GM21786 (cell line): ENCODE measurements around the gene MIS18BP1.
"Not testable (repeated sequence)": the region's sequence is repeated elsewhere in the genome, so short reads cannot be mapped to it uniquely, and the experiment has no call there.

Experiments used
- ATAC-seq: cut with Tn5 transposase; IDR thresholded peaks from one replicate; pipeline ENCODE4 v1.9.1; 2021; ENCODE audit not compliant: unreplicated experiment

MIS18BP1 gene

DNA sequence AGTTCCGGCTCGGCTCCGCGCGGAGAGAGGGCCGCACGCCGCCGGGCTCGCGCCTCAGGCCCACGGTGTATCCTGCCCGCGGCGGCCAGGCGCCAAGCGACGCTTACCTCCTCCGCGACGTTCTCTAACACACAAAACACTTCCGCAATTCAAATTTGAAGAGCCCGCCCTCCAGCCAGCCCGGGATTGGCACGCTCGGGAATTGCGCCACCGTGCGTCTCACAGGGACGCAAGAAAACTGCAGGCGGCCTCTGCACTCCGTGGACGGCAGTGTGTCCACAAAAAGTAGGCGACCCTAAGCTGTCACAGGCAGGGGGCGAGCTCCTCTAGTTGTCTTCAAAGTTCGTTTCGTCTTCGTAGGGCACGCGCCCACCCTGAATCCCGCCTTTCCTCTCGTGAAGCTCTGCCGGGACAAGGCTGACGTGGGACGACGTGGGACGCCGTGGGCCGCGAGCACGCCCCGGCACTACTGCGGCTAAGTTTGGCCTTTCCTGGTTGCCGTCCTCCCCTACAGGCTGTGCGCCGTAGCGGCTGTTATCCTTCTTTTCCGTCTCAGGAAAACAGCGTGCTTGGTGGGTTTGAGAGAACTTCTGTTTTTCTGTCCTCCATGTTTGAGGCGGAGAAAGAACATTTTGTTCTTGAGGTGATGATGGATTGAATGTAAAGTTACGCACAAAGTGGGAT lies at the start of gene MIS18BP1:
Gene MIS18BP1 (minus strand): TSS at position 133 of the 684 bp plus-strand sequence. CDS start 5,916 bp downstream, outside the sequence.
- peak; percentile 78 for ATAC-seq

DNA sequence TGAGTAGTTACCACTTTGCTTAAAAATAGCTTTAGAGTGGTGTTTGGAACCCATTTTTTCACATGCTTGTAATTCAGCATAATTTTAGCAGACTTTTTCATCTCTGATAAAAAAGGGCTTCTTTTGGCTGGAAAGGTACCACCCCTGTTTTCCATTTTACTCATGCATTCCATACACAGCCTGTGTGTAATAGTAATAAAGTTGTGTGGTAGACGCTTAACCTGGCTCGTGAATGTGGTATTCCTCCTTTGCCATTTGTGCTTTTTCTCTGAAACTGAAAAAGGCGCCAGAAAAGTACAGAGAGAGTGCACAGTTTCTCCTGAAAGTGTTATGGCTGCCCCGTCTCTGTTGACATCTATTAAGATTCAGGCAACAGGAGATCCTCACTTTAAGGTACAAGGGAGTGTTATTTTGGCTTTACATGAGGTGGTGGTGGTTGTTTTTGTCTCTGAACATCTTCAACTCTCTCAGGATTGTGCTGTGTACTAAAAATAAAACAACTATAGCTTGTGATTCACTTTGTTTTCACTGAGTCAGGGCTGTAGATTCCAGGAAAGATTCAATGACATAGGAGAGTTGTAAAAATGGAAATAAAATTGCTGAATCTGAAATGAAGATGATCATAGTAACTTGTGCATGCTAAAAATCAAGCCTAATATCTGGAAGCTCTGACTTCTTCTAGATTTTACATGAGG lies 45.6 kb upstream of the MIS18BP1 start:
- ATAC-seq = no peak

DNA sequence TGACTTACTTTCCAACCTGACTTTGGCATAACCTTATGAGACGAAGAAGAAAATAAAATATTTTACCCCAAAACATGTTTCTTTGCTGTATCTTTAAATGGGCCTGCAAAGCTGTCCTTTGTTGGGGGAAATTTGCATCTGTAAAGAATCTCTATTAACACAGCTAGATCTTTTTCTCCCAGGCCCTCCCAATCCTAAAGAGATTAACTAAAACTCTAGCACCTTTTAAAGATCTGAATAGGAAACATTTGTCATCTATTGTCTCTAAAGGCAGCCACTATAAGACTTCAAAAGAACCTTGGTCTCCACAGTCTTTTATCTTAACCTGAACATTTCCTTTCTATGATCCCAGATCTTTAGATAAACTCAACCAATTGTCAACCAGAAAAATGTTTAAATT lies 41.8 kb upstream of the MIS18BP1 start:
- ATAC-seq = not testable (repeated sequence)

DNA sequence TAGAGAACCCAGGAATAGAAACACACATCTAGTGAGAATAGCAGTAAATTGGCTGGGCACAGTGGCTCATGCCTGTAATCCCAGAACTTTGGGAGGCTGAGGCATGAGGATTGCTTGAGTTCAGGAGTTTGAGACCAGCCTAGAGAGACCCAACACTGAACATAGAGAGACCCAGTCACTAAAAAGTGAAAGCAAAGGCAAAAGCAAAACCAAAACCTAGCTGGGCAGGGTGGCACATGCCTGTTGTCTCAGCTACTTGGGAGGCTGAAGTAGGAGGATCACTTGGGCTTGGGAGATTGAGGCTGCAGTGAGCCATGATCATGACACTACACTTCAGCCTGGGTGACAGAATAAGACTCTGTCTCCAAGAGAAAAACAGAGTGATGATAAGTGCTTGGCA lies 37.5 kb upstream of the MIS18BP1 start:
- ATAC-seq = peak; percentile 69

DNA sequence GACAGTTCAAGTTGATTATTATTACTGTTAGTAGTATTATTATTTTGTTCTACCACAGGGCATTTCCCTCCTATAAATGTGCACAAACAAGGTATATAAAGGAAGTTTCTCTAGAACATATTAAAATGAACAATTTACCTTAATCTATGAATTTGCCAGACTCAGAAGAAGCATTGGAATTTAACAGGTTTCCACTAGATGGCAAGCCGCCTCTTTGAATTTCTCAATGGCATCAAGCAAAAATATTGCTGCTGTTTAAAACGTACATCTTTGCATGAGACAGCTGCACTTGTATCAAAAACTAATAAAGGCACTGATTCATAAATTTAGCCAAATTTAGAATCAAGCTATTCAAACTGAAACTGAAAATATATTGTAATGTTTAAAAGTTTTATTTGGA lies 34.6 kb upstream of the MIS18BP1 start:
- ATAC-seq = no peak

DNA sequence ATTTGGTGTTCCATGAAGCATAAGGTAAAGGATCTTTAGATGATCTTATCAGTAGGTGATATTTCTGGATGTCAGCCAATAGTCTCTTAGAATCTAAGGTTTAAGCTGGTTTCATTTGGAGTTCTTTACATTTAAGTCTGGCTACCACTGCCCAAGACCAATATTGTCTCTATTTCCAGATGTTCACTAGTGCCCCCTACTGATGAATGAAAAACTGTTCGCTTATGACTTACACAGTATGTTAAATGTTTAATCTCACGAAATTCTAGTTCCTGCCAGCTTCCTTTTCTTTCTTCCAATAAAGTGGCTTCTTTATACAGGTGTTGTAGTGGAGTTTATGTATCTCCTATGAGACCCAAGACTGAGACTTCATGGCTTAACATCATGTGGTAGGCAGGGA lies 31.8 kb upstream of the MIS18BP1 start:
- ATAC-seq = no peak

DNA sequence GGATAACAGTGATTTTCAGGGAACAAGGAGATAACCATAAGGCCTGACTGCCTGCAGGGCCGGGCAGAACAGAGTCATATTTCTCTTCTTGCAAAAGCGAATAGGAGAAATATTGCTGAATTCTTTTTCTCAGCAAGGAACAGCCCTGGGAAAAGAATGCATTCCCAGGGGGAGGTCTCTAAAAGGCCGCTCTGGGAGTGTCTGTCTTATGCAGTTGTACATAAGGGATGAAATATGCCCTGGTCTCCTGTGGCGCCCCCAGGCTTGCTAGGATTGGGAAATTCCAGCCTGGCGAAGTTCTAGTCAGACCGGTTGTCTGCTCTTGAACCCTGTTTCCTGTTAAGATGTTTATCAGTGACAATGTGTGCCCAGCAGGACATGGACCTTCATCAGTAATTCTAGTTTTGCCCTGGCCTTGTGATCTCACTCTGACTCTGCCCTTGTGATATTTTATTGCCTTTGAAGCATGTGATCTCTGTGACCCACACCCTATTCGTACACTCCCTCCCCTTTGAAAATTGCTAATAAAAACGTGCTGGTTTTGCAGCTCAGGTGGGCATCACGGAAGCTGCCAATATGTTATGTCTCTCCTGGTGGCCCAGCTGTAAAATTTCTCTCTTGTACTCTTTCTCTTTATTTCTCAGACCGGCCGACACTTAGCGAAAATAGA lies 28.9 kb upstream of the MIS18BP1 start:
- not testable (repeated sequence) for ATAC-seq

DNA sequence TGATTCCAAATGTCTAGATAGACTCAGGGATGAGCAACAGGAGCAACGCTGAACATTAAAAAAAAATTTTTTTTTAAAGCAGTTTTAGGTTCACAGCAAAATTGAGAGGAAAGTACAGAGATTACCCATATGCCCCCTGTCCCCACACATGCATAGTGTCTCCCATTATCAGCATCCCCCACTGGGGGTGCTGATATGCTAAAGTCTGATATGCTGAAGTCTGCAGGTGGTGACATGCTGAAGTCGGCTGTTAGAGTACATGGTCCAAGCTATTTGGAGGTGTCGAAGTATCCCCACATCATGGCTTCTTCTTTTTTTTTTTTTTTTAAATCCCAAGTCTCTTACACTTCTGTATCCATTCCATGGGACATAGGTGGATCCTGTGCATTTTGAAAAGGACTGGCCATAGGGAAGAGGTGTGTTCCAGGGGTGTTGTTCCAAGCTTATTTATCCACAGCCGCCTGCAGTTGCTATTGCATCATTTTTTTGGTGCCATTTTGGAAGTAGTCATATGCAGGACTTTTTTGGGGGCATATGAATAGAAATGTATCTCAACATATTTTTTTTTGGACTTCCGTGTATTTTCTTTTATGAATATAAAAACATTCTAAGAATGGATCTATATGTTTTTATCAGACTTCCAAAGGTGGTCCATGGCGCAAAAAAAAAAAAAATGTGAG lies 19.0 kb upstream of the MIS18BP1 start:
- ATAC-seq = no peak

DNA sequence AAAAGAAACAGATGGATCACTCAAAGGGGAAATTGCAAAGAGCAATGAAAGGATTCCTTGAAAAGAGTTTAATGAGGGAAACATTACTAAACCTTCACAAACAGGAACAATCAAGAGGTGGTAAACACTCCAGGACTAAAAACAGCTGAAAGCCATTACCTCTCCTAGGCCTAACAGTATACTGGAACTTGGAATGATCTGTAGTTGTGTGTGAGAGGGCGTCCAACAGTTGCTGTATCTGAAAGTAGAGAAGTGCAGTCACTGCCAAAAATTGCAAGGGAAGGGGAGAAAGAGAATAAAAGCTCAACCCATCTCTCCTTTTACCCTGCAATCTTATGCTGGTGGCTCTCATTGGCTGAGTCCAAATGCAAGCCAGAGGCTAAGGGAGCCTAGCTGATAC lies 17.0 kb upstream of the MIS18BP1 start:
- no peak for ATAC-seq

DNA sequence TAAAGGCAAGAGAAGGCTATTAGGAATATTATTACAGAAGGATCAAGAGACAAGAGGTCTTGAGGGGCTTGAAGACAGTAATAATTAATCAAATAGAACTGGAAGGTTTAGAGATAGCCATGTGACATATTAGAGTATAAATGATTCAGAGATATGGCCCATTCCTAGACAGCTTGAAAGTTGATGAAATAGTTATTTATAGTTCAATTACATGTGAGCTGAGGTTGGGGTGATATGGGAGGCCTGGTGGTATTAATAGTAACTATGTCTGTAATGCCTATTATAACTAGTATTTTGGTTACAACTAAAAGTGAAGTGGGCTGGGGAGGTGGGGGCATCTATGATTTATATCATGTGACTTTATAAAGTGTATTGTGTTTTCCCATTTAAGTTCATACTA lies 14.1 kb upstream of the MIS18BP1 start:
- ATAC-seq = no peak

DNA sequence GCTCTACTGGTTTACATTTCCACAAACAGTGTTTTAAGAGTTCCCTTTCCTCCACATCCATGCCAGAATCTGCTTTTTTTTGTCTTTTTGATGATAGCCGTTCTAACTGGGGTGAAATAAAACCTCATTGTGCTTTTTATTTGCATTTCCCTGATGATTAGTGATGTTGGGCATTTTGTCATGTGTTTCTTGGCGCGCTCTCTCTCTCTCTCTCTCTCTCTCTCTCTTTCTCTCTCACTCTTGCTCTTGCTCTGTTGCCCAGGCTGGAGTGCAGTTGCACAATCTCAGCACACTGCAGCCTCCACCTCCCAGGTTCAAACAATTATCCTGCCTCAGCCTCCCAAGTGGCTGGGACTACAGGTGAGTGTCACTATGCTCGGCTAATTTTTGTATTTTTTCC lies 9.6 kb upstream of the MIS18BP1 start:
- ATAC-seq = no peak

DNA sequence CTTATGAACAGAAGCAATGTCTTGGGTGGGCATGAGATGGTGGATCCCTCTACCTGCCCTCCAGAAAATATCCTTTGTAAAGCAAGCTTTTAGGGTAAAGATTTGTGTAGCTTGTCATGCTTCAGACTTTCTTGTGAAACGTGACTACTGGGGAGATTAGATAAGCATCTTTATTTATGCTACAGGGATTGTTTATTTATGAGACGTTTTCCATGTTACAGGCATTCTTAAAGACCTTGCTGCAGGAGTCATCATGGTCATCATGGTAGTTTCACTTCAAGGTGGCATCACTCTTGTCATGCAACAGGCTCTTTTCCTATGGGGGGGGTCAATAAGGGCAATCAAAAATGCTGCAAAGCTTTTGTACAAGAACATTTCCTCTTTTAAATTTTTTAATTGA lies 8.2 kb upstream of the MIS18BP1 start:
- ATAC-seq = no peak

DNA sequence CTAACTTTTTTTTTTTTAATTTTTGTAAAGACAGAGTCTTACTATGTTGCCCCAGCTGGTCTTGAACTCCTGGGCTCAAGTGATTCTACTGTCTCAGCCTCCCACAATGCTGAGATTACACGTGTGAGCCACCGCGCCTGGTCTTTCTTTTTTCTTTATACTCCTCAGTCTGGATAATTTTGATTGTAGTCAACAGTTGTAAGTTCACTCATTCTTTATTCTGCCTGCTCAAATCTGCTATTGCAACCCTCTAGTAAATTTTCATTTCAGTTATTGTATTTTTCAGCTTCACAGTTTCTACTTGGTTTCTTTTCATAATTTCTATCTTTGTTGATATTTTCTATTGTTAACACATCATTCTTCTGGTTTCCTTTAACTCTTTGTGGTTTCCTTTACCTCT lies 5.8 kb upstream of the MIS18BP1 start:
- no peak for ATAC-seq

DNA sequence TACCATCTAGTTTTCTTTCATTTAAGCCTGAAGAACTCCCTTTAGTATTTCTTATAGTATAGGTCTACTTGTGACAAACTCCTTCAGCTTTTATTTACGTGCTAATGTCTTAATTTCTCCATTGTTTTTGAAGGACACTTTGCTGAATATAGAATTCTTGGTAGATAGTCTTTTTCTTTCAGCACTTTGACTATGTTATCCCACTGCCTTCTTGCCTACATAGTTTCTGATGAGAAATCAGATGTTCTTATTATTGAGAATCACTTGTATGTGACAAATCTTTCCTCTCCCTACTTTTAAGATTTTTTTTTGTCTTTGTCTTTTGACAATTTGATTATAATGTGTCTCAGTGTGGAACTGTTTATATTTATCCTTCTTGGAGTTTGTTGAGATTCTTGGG lies 5.1 kb upstream of the MIS18BP1 start:
- no peak for ATAC-seq

DNA sequence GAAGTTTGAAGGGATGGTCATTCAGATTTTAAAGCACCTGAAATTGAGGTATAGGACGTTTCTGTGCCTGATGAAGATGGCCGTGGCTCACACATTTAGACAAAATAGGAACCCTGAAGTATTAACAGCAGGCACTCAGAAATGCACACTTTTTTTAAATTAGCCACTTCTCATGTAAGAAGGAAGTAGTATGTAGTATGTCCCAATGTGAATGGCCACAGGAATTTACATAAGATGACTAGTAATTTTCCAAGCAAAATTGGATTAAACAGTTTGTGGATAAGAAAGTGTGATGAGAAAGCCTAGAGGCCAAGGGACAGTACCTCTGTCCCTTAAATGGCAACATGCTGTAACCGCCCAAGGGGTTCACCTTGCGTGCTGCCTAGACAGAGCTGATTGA lies 1.8 kb upstream of the MIS18BP1 start:
- ATAC-seq = no peak

DNA sequence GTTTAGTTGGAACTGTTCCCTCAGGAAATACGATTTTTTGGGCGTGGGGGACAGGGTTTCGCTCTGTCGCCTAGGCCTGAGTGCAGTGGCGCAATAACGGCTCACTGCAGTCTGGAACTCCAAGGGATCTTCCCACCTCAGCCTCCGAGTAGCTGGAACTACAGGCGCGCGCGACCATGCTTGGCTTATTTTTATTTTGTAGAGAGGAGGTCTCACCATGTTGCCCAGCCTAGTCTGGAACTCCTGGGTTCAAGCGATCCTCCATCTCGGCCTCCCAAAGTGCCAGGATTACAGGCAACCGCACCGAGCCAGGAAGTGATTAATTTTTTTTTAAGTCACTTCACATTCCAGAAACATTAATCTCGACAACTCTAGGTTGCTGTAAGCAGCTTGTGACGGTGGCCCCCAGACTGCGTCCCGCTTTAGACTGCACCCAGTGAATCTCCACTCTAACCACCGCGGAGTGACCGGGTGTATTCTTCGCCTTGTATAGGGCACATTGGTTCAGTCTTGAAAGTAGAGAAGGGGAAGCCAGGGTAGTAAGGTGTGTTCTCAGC lies 830 bp upstream of the MIS18BP1 start:
- no peak for ATAC-seq

DNA sequence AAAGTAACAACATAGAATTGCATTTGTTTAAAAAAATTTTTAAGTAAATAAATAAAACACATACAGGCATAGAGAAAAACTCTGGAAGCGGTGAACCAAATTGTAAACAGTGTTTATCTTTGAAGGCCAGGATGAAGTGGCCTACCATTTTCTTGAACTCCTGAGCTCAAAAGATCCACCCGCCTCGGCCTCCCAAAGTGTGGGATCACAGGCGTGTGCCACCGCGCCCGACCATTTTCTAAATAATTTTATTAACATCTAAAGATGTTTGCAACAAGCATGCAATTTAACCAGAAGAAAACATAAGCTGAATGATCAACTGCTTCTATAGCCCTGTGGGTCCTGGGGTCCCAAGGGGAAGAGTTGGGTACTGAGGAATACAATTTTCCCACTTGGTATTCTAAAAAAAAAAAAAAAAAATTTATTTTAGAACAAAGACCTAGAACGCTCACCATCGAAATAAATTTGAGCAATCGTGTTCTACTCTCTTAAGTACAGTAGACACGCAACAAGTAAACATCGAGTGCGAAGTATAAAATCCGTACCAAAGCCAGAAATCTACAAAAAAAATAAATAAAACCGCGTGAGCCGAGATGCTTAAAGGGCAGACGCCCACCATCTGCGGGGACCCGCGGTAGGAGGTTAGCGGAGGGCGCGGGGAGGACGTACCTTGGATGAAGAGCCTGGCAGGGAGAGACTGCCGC lies 484 bp downstream of the MIS18BP1 start:
- ATAC-seq = no peak

DNA sequence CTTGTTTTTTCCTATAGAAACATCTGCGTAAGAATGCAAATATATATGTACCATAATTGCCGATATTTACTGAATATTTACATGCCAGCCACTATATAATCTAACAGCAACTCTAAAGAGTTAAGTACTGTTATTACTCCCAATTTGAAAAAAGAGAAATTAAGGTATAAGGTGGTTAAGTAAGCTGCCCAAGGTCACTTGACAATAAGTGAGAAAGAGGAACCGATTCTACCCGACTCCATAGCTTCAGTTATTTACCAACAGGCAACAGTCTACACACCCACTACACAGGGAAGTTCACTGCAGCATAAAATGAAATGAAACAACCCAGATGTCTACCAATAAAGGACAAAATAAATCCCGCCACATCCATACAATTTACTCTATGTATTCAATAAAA lies 1.1 kb downstream of the MIS18BP1 start:
- peak; percentile 58 for ATAC-seq

DNA sequence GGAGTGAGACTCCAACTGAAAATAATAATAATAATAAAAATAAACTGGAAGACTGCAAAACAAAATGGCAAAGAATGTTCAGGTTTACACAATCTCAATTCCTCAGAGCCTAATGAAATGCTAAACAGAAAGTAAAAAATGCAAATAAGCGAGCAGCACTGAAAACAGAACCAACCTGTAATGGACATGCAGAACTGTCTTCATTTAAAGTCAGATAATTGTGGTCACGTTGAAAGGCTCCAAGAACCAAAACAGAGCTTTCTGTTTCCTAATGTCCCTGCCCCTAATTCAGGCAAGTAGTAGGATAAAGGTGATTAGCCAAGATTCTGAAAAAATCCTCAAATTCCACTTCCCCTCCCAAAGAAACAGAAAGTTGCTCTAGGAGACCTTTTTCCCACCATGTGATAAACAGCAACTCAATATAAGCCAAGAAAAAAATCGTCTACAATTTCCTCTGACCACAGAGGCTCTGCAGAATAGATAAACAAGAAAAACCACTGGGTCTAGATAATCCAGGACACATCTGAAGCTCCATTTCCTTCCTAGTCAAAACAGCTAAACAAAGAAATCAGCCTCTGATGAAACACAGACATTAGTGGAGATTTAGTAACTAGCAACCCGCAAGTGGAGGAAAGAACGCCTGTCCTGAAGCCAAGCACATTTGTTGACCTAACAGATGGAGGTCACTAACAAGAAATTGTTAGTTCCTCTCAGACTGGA lies 3.0 kb downstream of the MIS18BP1 start:
- peak; percentile 31 for ATAC-seq

DNA sequence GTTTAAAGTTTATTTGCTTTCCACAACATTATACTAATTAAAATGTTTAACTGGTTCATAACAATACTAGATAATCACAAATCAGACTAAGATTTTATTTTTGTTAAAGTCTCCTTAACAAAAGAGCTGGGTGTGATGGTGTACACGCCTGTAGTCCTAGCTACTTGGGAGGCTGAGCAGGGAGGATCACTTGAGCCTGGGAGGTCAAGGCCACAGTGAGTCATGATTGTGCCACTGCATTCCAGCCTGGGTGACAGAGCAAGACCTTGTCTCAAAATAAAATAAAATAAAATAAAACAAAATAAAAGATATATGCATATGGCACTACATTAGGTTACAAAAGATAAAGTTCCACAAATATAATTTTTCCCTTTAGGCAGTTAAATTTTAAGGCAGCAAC lies 5.6 kb downstream of the MIS18BP1 start:
- ATAC-seq = no peak
